ENCODE data around the gene RPL22L1. TPM values are rescaled to one million over a fixed set of nuclear protein-coding genes. Genes with fewer than 3 reads are reported as not detected.

The RPL22L1 gene
- total and polyA plus RNA-seq, 2 experiments from 2014 or later = 63.1 to 168 TPM

DNA sequence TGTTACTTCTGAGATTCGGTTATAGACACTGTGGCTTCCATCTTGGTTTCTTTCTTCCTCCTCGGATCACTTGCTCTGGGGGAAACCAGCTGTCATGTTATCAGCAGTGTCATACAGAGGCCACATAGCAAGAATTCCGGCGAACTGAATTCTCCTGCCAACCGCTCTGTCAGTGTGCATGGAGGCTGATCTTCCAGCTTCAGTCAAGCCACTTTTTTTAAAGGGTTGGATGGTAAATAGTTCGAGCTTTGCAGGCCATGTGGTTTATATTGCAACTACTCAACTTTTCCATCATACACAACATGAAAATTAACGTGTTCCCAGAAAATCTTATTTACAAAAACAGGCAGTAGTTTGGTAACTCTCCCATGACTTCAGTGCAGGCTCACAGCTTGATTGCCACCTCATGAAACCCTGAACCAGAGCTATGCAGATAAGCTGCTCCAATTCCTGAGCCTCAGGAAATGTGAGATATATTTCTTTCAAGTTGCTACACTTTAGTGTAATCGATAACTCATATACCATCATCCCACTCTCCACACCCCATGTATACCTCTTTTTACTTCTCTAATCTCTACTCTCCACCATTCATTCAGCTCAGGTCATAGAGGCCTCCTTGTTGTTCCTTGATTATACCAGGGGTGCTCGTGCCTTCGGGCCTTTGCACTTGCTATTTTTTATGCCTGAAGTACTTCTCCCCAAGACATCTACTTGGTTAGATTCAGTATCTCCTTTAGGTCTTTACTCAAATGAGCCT lies 7.2 kb downstream of the RPL22L1 start:
- H3K4me2 ChIP-seq = no peak overlapping the region
- no peak overlapping the region for H2AFZ ChIP-seq
- no peak overlapping the region for H3K27ac ChIP-seq
- no peaks in the 10 kb centered on the region for H3K4me1 ChIP-seq (ENCODE audit: insufficient read depth)
- H3K9me3 ChIP-seq (ENCODE audit: low read depth) = no peaks in the 10 kb centered on the region
- H4K20me1 ChIP-seq (ENCODE audit: insufficient read depth, poor library complexity, severe bottlenecking) = no peaks in the 10 kb centered on the region
- peaks cover 3% of the 10 kb centered on the region for H3K79me2 ChIP-seq
- no peak overlapping the region for H3K4me3 ChIP-seq
- no peaks in the 10 kb centered on the region for H3K36me3 ChIP-seq (replicated peaks; ENCODE audit: insufficient read depth, low read depth)
- WGBS (ENCODE audit: low lambda C conversion rate, missing lambda C conversion rate) = 80% methylated on average over 10 of the region's 10 CpGs
- TF ChIP-seq CTCF (IDR thresholded peaks at IDR 0.05; ENCODE audit: poor library complexity) = no peak
- TF ChIP-seq EZH2phosphoT487 (IDR thresholded peaks at IDR 0.05; ENCODE audit: low read depth, severe bottlenecking, unreplicated experiment) = no peak
- TF ChIP-seq EZH2 (IDR thresholded peaks at IDR 0.05; ENCODE audit: borderline replicate concordance) = no peak
- DNase-seq (ENCODE audit: low spot score) = no peak
- H3K9me2 ChIP-seq (replicated peaks; ENCODE audit: insufficient read depth) = no peaks in the 10 kb centered on the region
- H3K27me3 ChIP-seq = no peaks in the 10 kb centered on the region

GRCh38 chr3:170858599-170858998 lies 11.4 kb downstream of the RPL22L1 start:
- Histone ChIP-seq H4K20me1 (ENCODE audit: insufficient read depth, poor library complexity, severe bottlenecking) (no peaks in the 10 kb centered on the region), H3K9me2 (replicated peaks; ENCODE audit: insufficient read depth) (no peaks in the 10 kb centered on the region), H3K79me2 (no peaks in the 10 kb centered on the region), H3K27me3 (no peaks in the 10 kb centered on the region), H3K9me3 (ENCODE audit: low read depth) (no peaks in the 10 kb centered on the region), H3K4me3 (no peak overlapping the region), H3K4me2 (no peak overlapping the region), H3K36me3 (replicated peaks; ENCODE audit: insufficient read depth, low read depth) (no peaks in the 10 kb centered on the region), H3K27ac (no peak overlapping the region), H2AFZ (no peak overlapping the region), H3K4me1 (ENCODE audit: insufficient read depth) (no peaks in the 10 kb centered on the region)
- no peak for DNase-seq (ENCODE audit: low spot score)
- 84% methylated on average over 5 of the region's 5 CpGs for WGBS (ENCODE audit: low lambda C conversion rate, missing lambda C conversion rate)
- TF ChIP-seq EZH2 (IDR thresholded peaks at IDR 0.05; ENCODE audit: borderline replicate concordance) (no peak), EZH2phosphoT487 (IDR thresholded peaks at IDR 0.05; ENCODE audit: low read depth, severe bottlenecking, unreplicated experiment) (no peak), CTCF (IDR thresholded peaks at IDR 0.05; ENCODE audit: poor library complexity) (no peak)

GRCh38 chr3:170852324-170852723 lies 17.7 kb downstream of the RPL22L1 start:
- H3K36me3 ChIP-seq (replicated peaks; ENCODE audit: insufficient read depth, low read depth) = no peaks in the 10 kb centered on the region
- no peak overlapping the region for H3K4me3 ChIP-seq

More at GRCh38 chr3:170852324-170852723, 17.7 kb downstream of the RPL22L1 start:
- no peaks in the 10 kb centered on the region for H3K79me2 ChIP-seq
- no peak for TF ChIP-seq EZH2phosphoT487 (IDR thresholded peaks at IDR 0.05; ENCODE audit: low read depth, severe bottlenecking, unreplicated experiment)
- TF ChIP-seq CTCF (IDR thresholded peaks at IDR 0.05; ENCODE audit: poor library complexity) = no peak
- no peak for TF ChIP-seq EZH2 (IDR thresholded peaks at IDR 0.05; ENCODE audit: borderline replicate concordance)
- H3K27ac ChIP-seq = no peak overlapping the region
- no peaks in the 10 kb centered on the region for H3K27me3 ChIP-seq
- no peak overlapping the region for H2AFZ ChIP-seq
- H3K9me3 ChIP-seq (ENCODE audit: low read depth) = no peaks in the 10 kb centered on the region
- no peaks in the 10 kb centered on the region for H3K4me1 ChIP-seq (ENCODE audit: insufficient read depth)
- WGBS (ENCODE audit: low lambda C conversion rate, missing lambda C conversion rate) = 54% methylated on average over 4 of the region's 4 CpGs
- no peaks in the 10 kb centered on the region for H4K20me1 ChIP-seq (ENCODE audit: insufficient read depth, poor library complexity, severe bottlenecking)
- H3K9me2 ChIP-seq (replicated peaks; ENCODE audit: insufficient read depth) = no peaks in the 10 kb centered on the region
- H3K4me2 ChIP-seq = no peak overlapping the region
- no peak for DNase-seq (ENCODE audit: low spot score)
